Esophagus muscularis mucosa (tissue), 4 donors: ENCODE data around the gene SRGAP3. TPM values are rescaled to one million over a fixed set of nuclear protein-coding genes. Genes with fewer than 3 reads are reported as not detected.

ENCODE experiments used
- DNase-seq: peaks from one replicate; pipeline ENCODE4 v3.0.0-alpha.2; 2017; ENCODE audit errors: extremely low spot score
- H3K27ac ChIP-seq, 4 donors: fragments of 200-600 bp; sonication (generic); replicated peaks in 1 of 4; 1 replicate in 3 of 4; 2 replicates in 1 of 4; pipeline ENCODE4 v1.5.1; 2016 to 2019; ENCODE audit warnings: mild to moderate bottlenecking in 1 of 4
- H3K27me3 ChIP-seq, 4 donors: fragments of 200-600 bp; sonication (generic); one replicate each; pipeline versions ENCODE4 v1.5.1 to v1.6.0; 2016 to 2019
- H3K36me3 ChIP-seq, 4 donors: fragments of 200-600 bp; sonication (generic); one replicate each; pipeline ENCODE4 v1.5.1; 2016 to 2019
- H3K4me1 ChIP-seq, 4 donors: fragments of 200-600 bp; sonication (generic); one replicate each; pipeline ENCODE4 v1.5.1; 2016 to 2019
- H3K4me3 ChIP-seq, 4 donors: fragments of 200-600 bp; sonication (generic); 1 replicate in 2 of 4; 2 replicates in 2 of 4; pipeline ENCODE4 v1.5.1; 2016 to 2019; ENCODE audit warnings: mild to moderate bottlenecking in 4 of 4, moderate library complexity in 1 of 4
- H3K9me3 ChIP-seq, 4 donors: fragments of 200-600 bp; sonication (generic); 1 replicate in 3 of 4; 2 replicates in 1 of 4; pipeline ENCODE4 v1.5.1; 2016 to 2019
- EP300 ChIP-seq: sonication (generic); formaldehyde crosslinking; IDR thresholded peaks from one replicate; pipeline ENCODE4 v1.6.1; 2017; ENCODE audit warnings: antibody characterized with exemption
- POLR2A ChIP-seq: fragments of 450-650 bp; IDR thresholded peaks from one replicate; pipeline ENCODE4 v1.6.1; 2017; ENCODE audit warnings: antibody characterized with exemption, moderate library complexity, mild to moderate bottlenecking, low read depth
- POLR2AphosphoS5 ChIP-seq, 2 donors: sonication (generic); formaldehyde crosslinking; IDR thresholded peaks; one replicate each; pipeline ENCODE4 v1.6.1; 2017; ENCODE audit warnings: antibody characterized with exemption in 2 of 2
- WGBS: methylation state at CpG from one replicate; pipeline ENCODE4 v1.1.5; 2018; 5-methylcytosine and 5-hydroxymethylcytosine counted together
- intact Hi-C: fragments of 100-400 bp; cut with DNase I; formaldehyde crosslinking; loops from one replicate; pipeline ENCODE4 v1.15.1; 2023
- total RNA-seq, 4 donors: library from RNA; depleted of rRNA; stranded (reverse); fragments of >200 nt; gene quantifications; one replicate each; pipeline versions ENCODE4 v1.1.0 to v1.2.1, GENCODE V29; 2016
- TF ChIP-seq, protein P1 (sequence below), 3 experiments: fragments of 200-600 bp in 2 of 3; fragments of 450-650 bp in 1 of 3; sonication (generic) in 2 of 3; IDR thresholded peaks; one replicate each; pipeline ENCODE4 v1.5.1; 2017 to 2019; ENCODE audit warnings: antibody characterized with exemption in 3 of 3, mild to moderate bottlenecking in 2 of 3, moderate library complexity in 1 of 3

The SRGAP3 gene
- total RNA-seq, 4 donors from 2014 or later = 2.4 to 8.6 (median 3.1) TPM

DNA sequence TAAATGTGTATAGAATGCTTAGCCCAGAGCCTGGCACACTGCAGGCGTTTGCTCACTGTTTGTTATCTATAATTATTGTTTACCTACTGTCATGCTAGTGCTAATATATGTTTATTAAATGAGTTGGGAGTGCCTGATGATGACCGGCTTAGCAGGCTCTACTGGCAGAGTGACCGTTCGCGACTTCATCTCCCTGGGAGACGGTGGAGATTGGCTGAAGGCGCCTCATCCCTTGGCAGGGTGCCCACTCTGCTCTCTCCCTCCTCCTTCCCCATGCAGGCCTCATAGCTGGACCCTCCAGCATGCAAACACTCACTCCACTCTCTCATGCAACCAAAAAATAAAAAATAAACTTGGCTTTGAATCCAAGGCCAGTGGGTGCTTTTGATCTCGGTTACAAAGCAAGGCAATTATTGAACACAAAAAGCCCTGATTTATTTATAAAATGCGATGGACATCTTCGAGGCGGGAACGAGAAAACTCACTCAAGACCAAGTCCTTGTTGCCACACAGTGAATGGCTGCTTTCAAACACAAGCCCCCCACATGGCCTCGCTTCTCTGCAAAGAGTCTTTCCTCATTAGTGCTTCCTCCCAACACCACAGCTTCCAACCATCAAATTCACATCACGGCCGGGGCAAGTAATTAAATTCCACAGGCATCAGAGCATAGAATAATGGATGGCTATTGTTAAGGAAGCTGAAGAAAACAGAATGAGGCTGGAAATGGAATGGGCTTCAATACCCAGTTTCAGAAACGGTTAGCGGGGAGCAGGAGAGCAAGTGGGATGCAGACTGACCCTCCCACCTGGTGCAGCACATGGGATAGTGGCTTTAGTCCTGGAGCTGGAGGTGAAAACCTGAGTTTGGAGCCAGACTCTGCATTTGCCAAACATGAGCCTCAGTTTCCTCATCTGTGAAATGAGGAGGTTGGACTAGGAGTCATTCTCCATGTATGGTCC is 150.4 kb downstream of the SRGAP3 start:
- no peaks in the 10 kb centered on the region for H3K36me3 ChIP-seq
- peaks cover 0 to 3% (median 0%) of the 10 kb centered on the region in 4 donors for H3K9me3 ChIP-seq
- no peak overlapping the region for H3K4me3 ChIP-seq
- TF ChIP-seq POLR2AphosphoS5 (IDR thresholded peaks at IDR 0.05) (no peak), EP300 (no peak), POLR2A (no peak)
- TF ChIP-seq, protein P1, sequence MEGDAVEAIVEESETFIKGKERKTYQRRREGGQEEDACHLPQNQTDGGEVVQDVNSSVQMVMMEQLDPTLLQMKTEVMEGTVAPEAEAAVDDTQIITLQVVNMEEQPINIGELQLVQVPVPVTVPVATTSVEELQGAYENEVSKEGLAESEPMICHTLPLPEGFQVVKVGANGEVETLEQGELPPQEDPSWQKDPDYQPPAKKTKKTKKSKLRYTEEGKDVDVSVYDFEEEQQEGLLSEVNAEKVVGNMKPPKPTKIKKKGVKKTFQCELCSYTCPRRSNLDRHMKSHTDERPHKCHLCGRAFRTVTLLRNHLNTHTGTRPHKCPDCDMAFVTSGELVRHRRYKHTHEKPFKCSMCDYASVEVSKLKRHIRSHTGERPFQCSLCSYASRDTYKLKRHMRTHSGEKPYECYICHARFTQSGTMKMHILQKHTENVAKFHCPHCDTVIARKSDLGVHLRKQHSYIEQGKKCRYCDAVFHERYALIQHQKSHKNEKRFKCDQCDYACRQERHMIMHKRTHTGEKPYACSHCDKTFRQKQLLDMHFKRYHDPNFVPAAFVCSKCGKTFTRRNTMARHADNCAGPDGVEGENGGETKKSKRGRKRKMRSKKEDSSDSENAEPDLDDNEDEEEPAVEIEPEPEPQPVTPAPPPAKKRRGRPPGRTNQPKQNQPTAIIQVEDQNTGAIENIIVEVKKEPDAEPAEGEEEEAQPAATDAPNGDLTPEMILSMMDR (IDR thresholded peaks at IDR 0.05) = no peak
- intact Hi-C loops = no loop called here
- no peaks in the 10 kb centered on the region for H3K27me3 ChIP-seq
- 70% methylated on average over 17 of the region's 17 CpGs for WGBS
- DNase-seq = no peak
- peaks cover 0 to 6% (median 0%) of the 10 kb centered on the region in 4 donors for H3K4me1 ChIP-seq
- no peak overlapping the region for H3K27ac ChIP-seq

DNA sequence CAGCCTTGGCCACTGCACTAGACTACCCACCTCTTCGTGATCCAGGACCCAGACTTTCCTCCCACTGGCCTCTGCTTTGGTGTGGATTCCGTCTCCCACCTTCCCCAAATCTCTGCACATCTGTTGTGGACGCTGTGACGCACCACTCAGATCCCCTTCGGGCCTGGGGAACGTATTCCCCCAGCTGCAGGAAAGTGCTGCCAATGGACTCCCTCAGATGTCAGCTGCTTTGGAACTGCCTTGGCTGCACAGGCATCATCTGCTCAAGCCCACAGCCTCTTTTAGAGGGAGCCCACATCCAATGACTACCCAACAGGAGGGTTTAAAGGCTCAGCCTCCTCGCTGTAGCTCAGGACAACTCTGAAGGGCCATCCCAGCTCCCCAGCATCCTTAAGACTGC is 152.0 kb downstream of the SRGAP3 start:
- intact Hi-C loops = no loop called here
- Histone ChIP-seq H3K9me3 (peaks cover 0 to 3% (median 0%) of the 10 kb centered on the region in 4 donors), H3K4me3 (no peak overlapping the region), H3K36me3 (no peaks in the 10 kb centered on the region), H3K27ac (no peak overlapping the region), H3K4me1 (peaks cover 0 to 2% (median 0%) of the 10 kb centered on the region in 4 donors), H3K27me3 (no peaks in the 10 kb centered on the region)
- DNase-seq = no peak
- no peak for TF ChIP-seq POLR2AphosphoS5 (IDR thresholded peaks at IDR 0.05)
- no peak for TF ChIP-seq POLR2A
- no peak for TF ChIP-seq EP300
- TF ChIP-seq, protein P1 (IDR thresholded peaks at IDR 0.05) = no peak
- 93% methylated on average over 7 of the region's 7 CpGs for WGBS

DNA sequence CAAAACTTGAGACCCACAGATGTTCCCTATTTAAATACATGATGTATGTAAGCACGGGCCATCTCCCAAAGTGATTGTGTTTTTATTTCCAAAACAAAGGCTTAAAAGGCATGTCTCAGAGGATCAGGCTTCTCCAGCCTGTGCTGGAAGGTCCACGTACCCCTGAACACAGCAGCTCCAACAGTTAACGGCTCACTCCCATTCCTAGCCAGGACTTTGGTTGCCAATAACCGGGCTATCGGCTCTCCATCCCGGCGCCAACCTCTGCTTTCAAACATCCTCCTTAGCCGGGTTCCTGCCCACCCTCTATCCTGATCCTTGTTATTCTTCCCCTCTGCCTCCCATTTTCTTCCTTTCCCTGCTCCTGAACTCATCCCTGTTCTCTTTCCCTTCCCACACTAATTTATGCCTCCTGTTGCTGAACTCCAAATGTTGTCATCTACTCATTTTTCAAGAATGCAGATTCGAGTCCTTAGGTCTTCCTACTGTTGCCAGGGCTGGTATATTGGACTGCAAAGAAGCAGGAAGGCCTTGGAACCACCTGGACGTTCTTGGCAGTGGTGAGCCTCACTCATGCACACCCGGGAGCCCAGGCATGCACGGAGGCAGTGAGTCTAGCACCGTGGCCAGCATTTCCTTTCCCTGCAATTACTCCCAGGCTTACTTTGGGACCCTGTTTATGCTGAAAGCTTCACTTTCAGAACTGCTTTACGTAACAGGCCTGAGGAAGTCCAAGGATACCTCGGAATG is 157.8 kb downstream of the SRGAP3 start:
- Histone ChIP-seq H3K4me3 (no peak overlapping the region), H3K27ac (no peak overlapping the region), H3K4me1 (peaks cover 0 to 13% (median 11%) of the 10 kb centered on the region in 4 donors), H3K36me3 (no peaks in the 10 kb centered on the region), H3K27me3 (no peaks in the 10 kb centered on the region), H3K9me3 (peaks cover 0 to 3% (median 0%) of the 10 kb centered on the region in 4 donors)
- intact Hi-C loops = no loop called here
- DNase-seq = no peak
- WGBS = 53% methylated on average over 15 of the region's 15 CpGs
- TF ChIP-seq, protein P1 (IDR thresholded peaks at IDR 0.05) = no peak
- TF ChIP-seq POLR2A = no peak
- TF ChIP-seq POLR2AphosphoS5 (IDR thresholded peaks at IDR 0.05) = no peak
- no peak for TF ChIP-seq EP300

DNA sequence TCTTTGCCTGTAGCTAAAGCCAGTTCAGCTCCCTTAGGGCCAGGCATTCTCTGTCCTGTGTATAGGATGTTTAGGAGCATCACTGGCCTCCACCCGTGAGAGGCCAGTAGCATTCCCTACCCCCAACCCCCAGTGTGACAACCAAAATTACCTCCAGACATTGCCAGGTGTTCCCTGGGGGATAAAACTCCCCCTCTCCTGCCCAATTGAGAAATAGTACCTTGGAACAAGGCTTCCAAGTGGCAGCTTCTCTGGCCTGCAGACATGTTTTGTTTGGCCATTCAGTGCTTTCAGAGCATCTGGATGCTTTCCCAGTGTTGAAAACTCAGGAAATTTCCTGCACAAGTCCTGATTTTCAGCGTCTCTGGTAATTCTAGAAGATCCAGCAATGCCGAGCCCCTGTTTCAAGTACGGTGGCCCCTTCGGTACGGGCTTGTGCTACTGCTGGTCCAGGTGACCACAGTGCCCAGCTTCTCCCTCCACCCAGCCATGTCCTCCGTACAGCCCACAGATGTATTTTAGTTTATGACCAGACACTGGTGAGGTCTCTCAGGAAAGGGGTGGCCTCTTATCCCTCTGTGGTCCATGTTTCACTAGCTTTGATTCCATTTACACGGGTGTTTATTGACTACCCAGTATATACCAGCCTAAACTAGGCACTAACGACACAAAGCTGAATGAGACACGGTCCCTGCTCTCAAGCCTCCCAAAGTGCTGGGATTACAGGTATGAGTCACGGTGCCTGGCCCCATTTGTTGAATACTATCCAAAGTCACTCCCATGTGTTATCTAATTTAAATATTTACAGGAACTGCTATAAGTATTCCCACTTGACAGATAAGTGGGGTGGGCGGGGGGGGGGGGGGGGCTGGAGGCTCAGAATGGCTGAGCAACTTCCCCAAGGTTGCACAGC is 160.7 kb downstream of the SRGAP3 start:
- 73% methylated on average over 11 of the region's 12 CpGs for WGBS
- no peak for DNase-seq
- H3K27me3 ChIP-seq = no peaks in the 10 kb centered on the region
- no peaks in the 10 kb centered on the region for H3K36me3 ChIP-seq
- H3K4me3 ChIP-seq = no peak overlapping the region
- TF ChIP-seq POLR2A = no peak
- TF ChIP-seq, protein P1 (IDR thresholded peaks at IDR 0.05) = no peak
- no peak for TF ChIP-seq EP300
- TF ChIP-seq POLR2AphosphoS5 (IDR thresholded peaks at IDR 0.05) = no peak
- H3K27ac ChIP-seq = peak overlapping the region in 1 of 4 donors; percentile 5
- H3K4me1 ChIP-seq = peaks cover 0 to 13% (median 11%) of the 10 kb centered on the region in 4 donors
- H3K9me3 ChIP-seq = no peaks in the 10 kb centered on the region
- intact Hi-C loops = no loop called here
